Testis (tissue), 3 donors: Measurements from ENCODE around the gene DNAJC4. TPM values are rescaled to one million over a fixed set of nuclear protein-coding genes. Genes with fewer than 3 reads are reported as not detected.
A peak's percentile ranks its signal among the peaks of the same experiment; 100 is the strongest.

Experiments used
- DNase-seq: peaks from one replicate; pipeline ENCODE4 v3.0.0-alpha.2; 2019
- H3K27ac ChIP-seq, 2 donors: fragments of 200-600 bp; sonication (generic); one replicate each; pipeline ENCODE4 v1.5.1; 2019
- H3K27me3 ChIP-seq: fragments of 200-600 bp; sonication (generic); one replicate; pipeline ENCODE4 v1.5.1; 2019
- H3K36me3 ChIP-seq: fragments of 200-600 bp; sonication (generic); one replicate; pipeline ENCODE4 v1.5.1; 2017; ENCODE audit warnings: low read depth; ENCODE audit errors: missing control alignments
- H3K4me1 ChIP-seq: fragments of 200-600 bp; sonication (generic); one replicate; pipeline ENCODE4 v1.5.1; 2019
- H3K4me3 ChIP-seq, 2 donors: fragments of 200-600 bp; sonication (generic); one replicate each; pipeline ENCODE4 v1.5.1; 2017 to 2019
- H3K9me3 ChIP-seq: fragments of 200-600 bp; sonication (generic); one replicate; pipeline ENCODE4 v1.5.1; 2017
- CTCF ChIP-seq, 3 experiments: fragments of 450-650 bp in 2 of 3; fragments of 200-600 bp in 1 of 3; sonication (generic) in 1 of 3; IDR thresholded peaks; one replicate each; pipeline ENCODE4 v1.5.1; 2016 to 2019; ENCODE audit warnings: antibody characterized with exemption in 3 of 3, mild to moderate bottlenecking in 2 of 3, moderate library complexity in 1 of 3
- POLR2A ChIP-seq: fragments of 450-650 bp; IDR thresholded peaks from one replicate; pipeline ENCODE4 v1.6.1; 2017; ENCODE audit warnings: antibody characterized with exemption, mild to moderate bottlenecking, moderate library complexity
- WGBS, 2 donors: methylation state at CpG; one replicate each; pipeline ENCODE4 v1.1.5; 2018; 5-methylcytosine and 5-hydroxymethylcytosine counted together
- intact Hi-C: fragments of 100-400 bp; cut with DNase I; formaldehyde crosslinking; loops from one replicate; pipeline ENCODE4 v1.15.1; 2023; ENCODE audit warnings: low total_unique reads
- polyA plus RNA-seq: library from polyadenylated mRNA; stranded (reverse); fragments of 350-450 nt; fragmentation: Illumina TruSeq; extraction: RNeasy Lipid Tissue Mini Kit (QIAGEN cat#74804); gene quantifications from one replicate; pipeline ENCODE4 v1.2.3, GENCODE V29; 2014; ENCODE audit warnings: low read depth, low replicate concordance; ENCODE audit not compliant: insufficient read depth
- total RNA-seq, 2 donors: library from RNA; depleted of rRNA; stranded (reverse); fragments of >200 nt; gene quantifications; one replicate each; pipeline ENCODE4 v1.2.3, GENCODE V29; 2016

The DNAJC4 gene
- total and polyA plus RNA-seq, 3 donors from 2014 or later, result 105 to 303 (median 254) TPM

GRCh38 chr11:64264371-64264852, 34.1 kb downstream of the DNAJC4 start:
- TF ChIP-seq POLR2A, result no peak
- TF ChIP-seq CTCF (IDR thresholded peaks at IDR 0.05), result no peak
- 74 to 90% methylated on average over 9 to 10 of the region's 10 CpGs for WGBS, 2 donors
- H3K9me3 ChIP-seq, result no peaks in the 10 kb centered on the region
- no peaks in the 10 kb centered on the region for H3K27me3 ChIP-seq
- no peak overlapping the region for H3K4me3 ChIP-seq
- H3K27ac ChIP-seq, result peak overlapping the region in 1 of 2 donors; percentile 26
- H3K4me1 ChIP-seq, result peaks cover 30% of the 10 kb centered on the region
- intact Hi-C loops, result no loop called here
- DNase-seq, result peak; percentile 33
- no peaks in the 10 kb centered on the region for H3K36me3 ChIP-seq

GRCh38 chr11:64265176-64266160, 35.1 kb downstream of the DNAJC4 start:
- Histone ChIP-seq H3K4me1 (peaks cover 30% of the 10 kb centered on the region), H3K4me3 (no peak overlapping the region), H3K27me3 (no peaks in the 10 kb centered on the region), H3K36me3 (no peaks in the 10 kb centered on the region), H3K27ac (no peak overlapping the region), H3K9me3 (no peaks in the 10 kb centered on the region)
- intact Hi-C loops, result no loop called here
- WGBS, 2 donors, result 89 to 93% methylated on average over 16 to 31 of the region's 35 CpGs
- no peak for TF ChIP-seq POLR2A
- TF ChIP-seq CTCF (IDR thresholded peaks at IDR 0.05), result no peak
- no peak for DNase-seq

GRCh38 chr11:64266339-64266738, 36.0 kb downstream of the DNAJC4 start:
- intact Hi-C loops, result no loop called here
- Histone ChIP-seq H3K36me3 (no peaks in the 10 kb centered on the region), H3K9me3 (no peaks in the 10 kb centered on the region), H3K4me3 (no peak overlapping the region), H3K27me3 (no peaks in the 10 kb centered on the region), H3K27ac (peak overlapping the region in 1 of 2 donors; percentile 69), H3K4me1 (peaks cover 31% of the 10 kb centered on the region)
- no peak for TF ChIP-seq POLR2A
- no peak for TF ChIP-seq CTCF (IDR thresholded peaks at IDR 0.05)
- DNase-seq, result no peak
- 92 to 95% methylated on average over 15 of the region's 15 CpGs for WGBS, 2 donors

- TF ChIP-seq CTCF (IDR thresholded peaks at IDR 0.05) (no peak), POLR2A (no peak)
- Histone ChIP-seq H3K27ac (peak overlapping the region; percentile 86 to 94), H3K9me3 (no peaks in the 10 kb centered on the region), H3K4me3 (no peak overlapping the region), H3K36me3 (no peaks in the 10 kb centered on the region), H3K4me1 (peaks cover 41% of the 10 kb centered on the region), H3K27me3 (no peaks in the 10 kb centered on the region)
- intact Hi-C loops, result no loop called here
- peak; percentile 64 for DNase-seq
- 53 to 62% methylated on average over 24 to 27 of the region's 27 CpGs for WGBS, 2 donors
Observed at GRCh38 chr11:64267207-64267945, 37.0 kb downstream of the DNAJC4 start.
